Germinal center (tissue), 1 donor: Measurements from ENCODE around the gene PPIF.

Source experiments
- DNase-seq: peaks from one replicate; pipeline ENCODE4 v3.0.0; 2012; ENCODE audit warnings: mixed read lengths, low spot score

The PPIF gene

GRCh38 chr10:79347226-79347893, at the start of gene PPIF:
Gene PPIF (plus strand): TSS chr10:79347469. CDS start chr10:79347549, 80 bp downstream.
- DNase-seq: peak; percentile 92

GRCh38 chr10:79298403-79299244, 48.6 kb upstream of the PPIF start:
- DNase-seq: no peak

DNA sequence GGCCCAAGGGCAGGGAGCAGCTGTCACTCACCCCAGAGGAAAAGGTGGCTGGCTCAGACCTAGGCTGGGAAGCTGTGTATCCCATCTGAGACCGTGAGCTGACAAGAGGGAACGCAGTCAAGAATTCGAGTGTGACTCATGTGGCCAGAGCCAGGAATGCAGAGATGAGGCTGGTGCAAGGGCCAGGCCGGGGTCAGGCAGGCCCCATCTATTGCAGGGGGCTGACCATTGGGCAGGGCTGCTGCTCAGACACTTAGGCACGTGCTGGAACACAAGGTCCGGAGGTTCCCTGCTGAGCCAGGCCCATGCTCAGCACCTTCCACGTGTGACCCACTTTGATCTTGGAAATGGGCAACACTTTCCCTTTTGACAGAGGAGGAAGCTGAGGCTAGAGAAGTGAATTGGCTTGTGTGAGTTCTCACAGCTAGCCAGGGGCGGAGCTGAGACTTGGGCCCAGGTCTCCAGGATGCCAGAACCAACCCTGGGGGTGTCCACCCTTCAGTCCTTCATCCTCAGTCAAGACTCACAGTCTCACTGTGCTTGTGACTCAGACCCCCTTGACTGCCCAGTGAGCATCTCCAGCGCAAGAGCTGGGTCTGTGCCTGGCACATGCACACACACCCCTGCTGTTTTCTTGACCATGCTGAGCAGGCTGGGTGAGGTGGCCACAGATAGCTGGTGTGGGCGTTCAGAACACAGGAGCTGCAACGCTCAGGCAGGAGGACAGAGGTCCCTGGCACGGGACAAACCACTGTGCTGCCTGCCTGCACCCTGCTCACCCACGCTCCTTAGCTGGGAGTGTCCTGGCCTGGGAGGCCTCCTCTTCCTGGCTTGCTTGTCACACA, 47.6 kb upstream of the PPIF start:
- no peak for DNase-seq

DNA sequence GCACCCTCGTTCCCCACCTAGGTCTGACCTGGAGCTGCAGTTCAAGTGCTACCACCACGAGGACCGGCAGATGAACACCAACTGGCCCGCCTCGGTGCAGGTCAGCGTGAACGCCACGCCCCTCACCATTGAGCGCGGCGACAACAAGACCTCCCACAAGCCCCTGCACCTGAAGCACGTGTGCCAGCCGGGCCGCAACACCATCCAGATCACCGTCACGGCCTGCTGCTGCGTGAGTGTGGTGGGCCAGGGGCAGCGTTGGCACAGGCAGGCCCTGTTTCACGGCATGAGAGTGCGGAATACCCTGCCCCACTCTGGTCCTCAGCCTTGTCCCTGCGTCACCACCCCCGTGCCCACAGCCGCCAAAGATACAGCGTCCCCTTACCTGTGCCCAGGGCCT, 46.6 kb upstream of the PPIF start:
- no peak for DNase-seq

GRCh38 chr10:79301754-79302530, 45.3 kb upstream of the PPIF start:
- DNase-seq: no peak

- DNase-seq: no peak
Observed at GRCh38 chr10:79303631-79304478, 43.4 kb upstream of the PPIF start.

DNA sequence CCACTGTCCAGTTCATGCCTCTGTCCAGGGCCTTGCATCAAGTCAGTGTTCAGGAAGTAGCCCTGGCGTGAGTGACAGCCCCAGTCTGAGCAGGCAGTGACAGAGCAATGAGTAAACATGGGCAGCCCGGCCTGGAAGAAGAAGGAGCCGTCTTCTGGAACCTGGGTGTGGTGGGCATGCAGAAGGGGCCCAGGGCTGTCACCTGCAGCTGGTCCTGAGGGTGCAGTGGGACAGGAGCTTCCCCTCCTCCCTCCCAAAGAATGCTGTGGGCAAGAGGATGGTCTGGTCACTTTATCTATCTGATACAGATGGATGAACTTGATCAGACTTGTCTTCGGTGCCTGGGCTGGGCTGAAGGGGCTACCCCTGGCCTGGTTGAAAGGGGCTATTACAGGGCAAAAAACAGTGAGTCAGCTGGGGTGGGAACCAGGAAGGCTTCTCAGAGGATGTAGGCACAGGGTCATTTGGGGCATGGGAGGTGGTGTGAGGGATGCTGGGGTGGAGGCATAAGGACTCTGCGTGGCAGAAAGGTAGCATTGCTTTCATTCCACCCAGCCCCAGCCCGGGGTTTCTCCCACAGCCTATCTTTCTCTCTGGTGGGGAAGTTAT, 42.7 kb upstream of the PPIF start:
- DNase-seq: no peak

- no peak for DNase-seq
Observed at GRCh38 chr10:79305515-79305914, 41.8 kb upstream of the PPIF start.

GRCh38 chr10:79305988-79306387, 41.3 kb upstream of the PPIF start:
- DNase-seq: no peak

- no peak for DNase-seq
Observed at GRCh38 chr10:79306644-79307220, 40.5 kb upstream of the PPIF start.

DNA sequence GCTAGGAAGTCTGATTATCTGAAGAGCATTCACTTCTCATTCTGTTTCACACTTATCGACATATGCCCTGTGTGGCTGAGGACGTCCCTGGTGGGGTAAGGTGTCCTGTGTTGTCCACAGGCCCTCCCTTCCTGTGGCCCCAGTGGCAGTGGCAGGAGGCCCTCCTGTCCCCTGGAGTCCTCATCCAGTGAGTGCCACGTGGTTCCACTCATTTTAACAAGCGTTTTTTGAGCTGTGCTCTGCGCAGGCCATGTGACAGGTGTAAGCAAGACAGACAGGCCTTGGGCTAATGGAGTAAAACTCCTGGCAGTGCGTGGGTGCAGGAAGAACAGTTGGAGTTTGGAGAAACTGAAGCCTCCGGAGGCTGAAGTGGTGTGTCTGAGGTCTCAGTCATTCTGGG, 39.3 kb upstream of the PPIF start:
- DNase-seq: no peak

- no peak for DNase-seq
Observed at GRCh38 chr10:79308969-79309665, 38.2 kb upstream of the PPIF start.

DNA sequence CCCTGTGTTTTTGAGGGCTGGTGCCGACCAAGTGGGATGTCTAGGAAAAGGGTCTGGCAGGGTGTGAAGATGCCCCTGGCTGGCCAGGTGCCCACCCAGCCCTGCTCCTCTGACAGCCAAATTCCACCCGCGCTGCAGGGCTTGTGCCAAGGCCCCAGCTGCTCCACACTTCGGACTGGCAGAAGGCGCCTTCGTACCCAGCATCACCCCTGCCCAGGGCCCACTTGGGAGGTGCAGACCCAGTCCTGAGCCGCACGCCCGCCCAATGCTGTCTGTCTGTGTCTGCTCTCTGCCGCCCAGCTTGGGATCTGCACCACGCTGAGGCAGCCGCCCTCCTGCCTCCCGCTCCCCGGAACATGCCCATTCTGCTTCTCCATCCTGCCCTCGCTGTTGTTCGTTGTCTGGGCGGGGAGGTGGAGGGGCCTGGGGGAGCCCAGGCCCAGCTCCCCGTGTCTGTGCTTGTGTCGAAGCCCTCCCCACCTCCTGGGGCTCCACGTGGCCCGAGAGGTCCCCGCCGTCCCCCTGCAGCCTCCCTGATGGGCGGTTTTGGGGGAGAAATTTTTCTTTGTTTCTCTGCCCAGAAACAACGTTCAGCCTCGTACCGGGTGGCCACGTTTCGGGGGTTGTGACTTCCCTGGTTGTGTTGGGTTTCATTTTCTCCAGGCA, 36.9 kb upstream of the PPIF start:
- DNase-seq: no peak

- no peak for DNase-seq
Observed at GRCh38 chr10:79310911-79311573, 36.2 kb upstream of the PPIF start.

GRCh38 chr10:79311581-79312407, 35.5 kb upstream of the PPIF start:
- no peak for DNase-seq

DNA sequence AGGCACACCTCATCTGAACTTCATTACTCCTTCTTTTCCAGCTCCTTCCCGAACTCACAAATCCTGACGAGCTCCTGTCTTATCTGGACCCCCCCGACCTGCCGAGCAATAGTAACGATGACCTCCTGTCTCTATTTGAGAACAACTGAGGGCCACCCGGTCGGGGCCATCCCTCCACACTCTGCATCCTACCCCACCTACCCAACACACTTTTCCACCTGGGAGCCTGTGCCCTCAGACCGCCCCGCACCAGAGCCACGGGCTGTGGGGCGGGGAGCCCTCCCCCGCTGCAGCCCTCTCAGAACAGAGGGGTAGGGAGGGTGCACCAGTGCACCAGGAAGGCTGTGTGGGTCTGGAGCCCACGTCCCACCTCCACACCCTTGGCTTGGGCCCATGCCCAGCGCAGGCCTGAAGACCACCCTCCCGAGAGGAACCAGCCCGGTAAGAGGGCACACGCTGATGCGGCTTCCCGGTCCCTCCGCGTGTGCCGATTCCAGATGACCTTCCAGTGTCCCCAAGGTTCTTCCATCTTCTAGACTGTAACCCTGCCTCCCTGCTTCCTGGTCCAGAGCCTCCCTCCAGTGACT, 34.6 kb upstream of the PPIF start:
- DNase-seq: no peak

DNA sequence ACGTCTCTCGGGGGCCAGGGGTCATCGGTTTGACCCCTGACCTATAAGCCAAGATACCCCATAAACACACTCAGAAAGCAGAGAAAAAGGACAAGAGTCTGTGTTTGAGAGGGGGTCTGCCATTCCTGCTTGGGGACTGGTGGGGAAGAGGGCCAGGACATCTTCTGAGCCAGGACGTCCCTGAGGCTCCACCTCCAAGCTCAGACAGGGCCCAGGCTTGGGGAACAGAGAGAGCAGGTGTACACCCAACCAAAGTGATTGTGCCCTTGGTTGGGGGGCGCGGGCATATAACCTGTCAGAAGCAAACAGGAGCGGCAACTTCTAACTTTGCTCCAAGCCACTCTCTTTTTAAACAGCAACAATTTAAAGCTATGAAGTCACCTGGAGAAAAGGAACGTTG, 33.9 kb upstream of the PPIF start:
- DNase-seq: no peak
